Endodermal cell (in vitro differentiated cells): ENCODE results near the gene FBXL16. TPM values are rescaled to one million over a fixed set of nuclear protein-coding genes. Genes with fewer than 3 reads are reported as not detected.

ENCODE experiments used
- DNase-seq: peaks from one replicate; pipeline ENCODE4 v3.0.0-alpha.2; 2017
- H3K27ac ChIP-seq: 2 replicates; pipeline ENCODE4 v1.5.1; 2013; ENCODE audit warnings: mild to moderate bottlenecking, low read depth, low read length, moderate library complexity
- H3K27me3 ChIP-seq: 2 replicates; pipeline ENCODE4 v1.6.1; 2013; ENCODE audit warnings: mild to moderate bottlenecking, low read length, moderate library complexity; ENCODE audit not compliant: insufficient read depth, control insufficient read depth, poor library complexity, severe bottlenecking
- H3K36me3 ChIP-seq: 2 replicates; pipeline ENCODE4 v1.7.0; 2013; ENCODE audit warnings: mild to moderate bottlenecking, low read length, moderate library complexity; ENCODE audit not compliant: control insufficient read depth, insufficient read depth
- H3K4me1 ChIP-seq: one replicate; pipeline ENCODE4 v1.7.0; 2013; ENCODE audit warnings: low read length; ENCODE audit not compliant: control insufficient read depth, insufficient read depth
- H3K4me3 ChIP-seq: 2 replicates; pipeline ENCODE4 v1.5.1; 2013; ENCODE audit warnings: mild to moderate bottlenecking, low read length, moderate library complexity
- H3K9ac ChIP-seq: 2 replicates; pipeline ENCODE4 v1.6.1; 2013; ENCODE audit warnings: mild to moderate bottlenecking, low read length, moderate library complexity; ENCODE audit not compliant: poor library complexity, severe bottlenecking; ENCODE audit errors: extremely low read depth
- H3K9me3 ChIP-seq: 2 replicates; pipeline ENCODE4 v1.6.1; 2013; ENCODE audit warnings: mild to moderate bottlenecking, low read length, moderate library complexity; ENCODE audit not compliant: control insufficient read depth
- H3K27ac Mint-ChIP-seq: 2 replicates; pipeline ENCODE4 v1.8.0; 2020; ENCODE audit warnings: mixed read lengths
- H3K27me3 Mint-ChIP-seq: 2 replicates; pipeline ENCODE4 v1.8.0; 2021; ENCODE audit warnings: mild to moderate bottlenecking, mixed read lengths; ENCODE audit not compliant: insufficient read depth
- H3K36me3 Mint-ChIP-seq: 2 replicates; pipeline ENCODE4 v1.8.0; 2020; ENCODE audit warnings: low read depth, mixed read lengths
- H3K4me1 Mint-ChIP-seq: 2 replicates; pipeline ENCODE4 v1.8.0; 2020; ENCODE audit warnings: mixed read lengths
- H3K4me3 Mint-ChIP-seq: 2 replicates; pipeline ENCODE4 v1.8.0; 2020; ENCODE audit warnings: mild to moderate bottlenecking, moderate library complexity, mixed read lengths
- H3K9me3 Mint-ChIP-seq: 2 replicates; pipeline ENCODE4 v1.8.0; 2020; ENCODE audit warnings: mild to moderate bottlenecking, mixed read lengths
- WGBS, 2 experiments: methylation state at CpG; one replicate each; pipeline versions ENCODE4 v1.1.5 to v1.1.7; 2013; ENCODE audit warnings: missing lambda C conversion rate in 2 of 2, mixed read lengths in 1 of 2; ENCODE audit not compliant: insufficient coverage in 1 of 2, insufficient read length in 1 of 2; 5-methylcytosine and 5-hydroxymethylcytosine counted together
- total RNA-seq, 2 donors: library from RNA; stranded (reverse); fragmentation: NEBNext Ultra II Directional in 1 of 2; extraction: Animal tissue kit (Norgen Biotek cat#: 25700) in 1 of 2; gene quantifications; 2 replicates in 1 of 2; 3 replicates in 1 of 2; pipeline ENCODE4 v1.2.1, GENCODE V29; 2021
- TF ChIP-seq, protein P1 (sequence below): fragments of 200-600 bp; sonication (generic); conservative IDR thresholded peaks from 2 replicates; pipeline ENCODE4 v1.5.0; 2021; ENCODE audit warnings: antibody characterized with exemption, mild to moderate bottlenecking

Gene FBXL16
- total RNA-seq, 2 donors from 2014 or later = 0.38 to 2.2 TPM

DNA sequence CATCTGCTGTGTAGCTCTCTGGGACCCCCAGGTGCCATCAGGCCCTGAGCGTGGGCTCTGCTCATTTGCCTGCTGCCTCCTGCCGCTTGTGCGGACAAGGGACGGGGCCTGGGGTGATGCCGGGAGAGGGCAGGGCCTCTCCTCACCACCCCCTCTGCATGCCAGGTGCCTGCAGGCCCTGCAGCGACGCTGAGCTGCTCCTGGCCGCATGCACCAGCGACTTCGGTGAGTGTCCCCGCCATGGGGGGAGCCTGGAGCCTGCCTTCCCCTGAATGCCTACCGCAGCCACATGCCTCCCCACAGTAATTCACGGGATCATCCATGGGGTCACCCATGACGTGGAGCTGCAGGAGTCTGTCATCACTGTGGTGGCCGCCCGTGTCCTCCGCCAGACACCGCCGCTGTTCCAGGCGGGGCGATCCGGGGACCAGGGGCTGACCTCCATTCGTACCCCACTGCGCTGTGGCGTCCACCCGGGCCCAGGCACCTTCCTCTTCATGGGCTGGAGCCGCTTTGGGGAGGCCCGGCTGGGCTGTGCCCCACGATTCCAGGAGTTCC, 11.2 kb upstream of the FBXL16 start:
- DNase-seq = no peak
- no peaks in the 10 kb centered on the region for H3K9me3 Mint-ChIP-seq
- Histone ChIP-seq H3K9me3 (no peaks in the 10 kb centered on the region), H3K9ac (no peak overlapping the region), H3K4me3 (no peak overlapping the region), H3K27me3 (peaks cover 24% of the 10 kb centered on the region), H3K4me1 (peaks cover 8% of the 10 kb centered on the region), H3K27ac (no peak overlapping the region), H3K36me3 (no peaks in the 10 kb centered on the region)
- no peak overlapping the region for H3K27ac Mint-ChIP-seq
- WGBS, 2 experiments = 84 to 90% methylated on average over 23 to 29 of the region's 29 CpGs
- no peak overlapping the region for H3K4me3 Mint-ChIP-seq
- peaks cover 9% of the 10 kb centered on the region for H3K4me1 Mint-ChIP-seq
- H3K27me3 Mint-ChIP-seq = peaks cover 23% of the 10 kb centered on the region
- TF ChIP-seq, protein P1, sequence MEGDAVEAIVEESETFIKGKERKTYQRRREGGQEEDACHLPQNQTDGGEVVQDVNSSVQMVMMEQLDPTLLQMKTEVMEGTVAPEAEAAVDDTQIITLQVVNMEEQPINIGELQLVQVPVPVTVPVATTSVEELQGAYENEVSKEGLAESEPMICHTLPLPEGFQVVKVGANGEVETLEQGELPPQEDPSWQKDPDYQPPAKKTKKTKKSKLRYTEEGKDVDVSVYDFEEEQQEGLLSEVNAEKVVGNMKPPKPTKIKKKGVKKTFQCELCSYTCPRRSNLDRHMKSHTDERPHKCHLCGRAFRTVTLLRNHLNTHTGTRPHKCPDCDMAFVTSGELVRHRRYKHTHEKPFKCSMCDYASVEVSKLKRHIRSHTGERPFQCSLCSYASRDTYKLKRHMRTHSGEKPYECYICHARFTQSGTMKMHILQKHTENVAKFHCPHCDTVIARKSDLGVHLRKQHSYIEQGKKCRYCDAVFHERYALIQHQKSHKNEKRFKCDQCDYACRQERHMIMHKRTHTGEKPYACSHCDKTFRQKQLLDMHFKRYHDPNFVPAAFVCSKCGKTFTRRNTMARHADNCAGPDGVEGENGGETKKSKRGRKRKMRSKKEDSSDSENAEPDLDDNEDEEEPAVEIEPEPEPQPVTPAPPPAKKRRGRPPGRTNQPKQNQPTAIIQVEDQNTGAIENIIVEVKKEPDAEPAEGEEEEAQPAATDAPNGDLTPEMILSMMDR = no peak
- no peaks in the 10 kb centered on the region for H3K36me3 Mint-ChIP-seq

DNA sequence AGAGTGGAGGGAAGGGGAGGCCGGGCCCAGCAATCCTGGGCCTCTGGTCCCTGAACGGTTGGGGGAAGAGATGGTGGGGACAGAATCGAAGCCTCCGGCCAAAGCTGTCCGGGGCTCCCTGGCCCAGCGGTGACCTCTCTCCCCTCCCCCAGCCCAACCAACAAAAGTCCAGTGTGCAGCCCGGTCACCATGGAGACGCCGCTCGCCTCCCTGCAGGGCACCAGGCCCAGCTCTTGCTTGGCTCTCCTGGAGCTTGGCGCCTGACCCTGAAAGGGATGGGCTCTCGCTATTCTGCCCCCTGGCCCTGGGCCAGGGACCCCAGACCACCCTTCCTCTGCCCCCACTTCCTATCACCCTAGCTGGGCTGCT, 10.6 kb upstream of the FBXL16 start:
- H3K9ac ChIP-seq = no peak overlapping the region
- peaks cover 8% of the 10 kb centered on the region for H3K4me1 ChIP-seq
- peaks cover 28% of the 10 kb centered on the region for H3K27me3 ChIP-seq
- peak overlapping the region; percentile 68 for H3K27ac ChIP-seq
- Mint-ChIP-seq H3K4me1 (peaks cover 9% of the 10 kb centered on the region), H3K27me3 (peaks cover 29% of the 10 kb centered on the region), H3K4me3 (peak overlapping the region; percentile 49), H3K27ac (no peak overlapping the region), H3K9me3 (no peaks in the 10 kb centered on the region), H3K36me3 (no peaks in the 10 kb centered on the region)
- no peaks in the 10 kb centered on the region for H3K9me3 ChIP-seq
- DNase-seq = peak; percentile 63
- WGBS, 2 experiments = 6 to 33% methylated on average over 2 to 12 of the region's 12 CpGs
- peak overlapping the region; percentile 40 for H3K4me3 ChIP-seq
- TF ChIP-seq, protein P1 = no peak
- no peaks in the 10 kb centered on the region for H3K36me3 ChIP-seq

DNA sequence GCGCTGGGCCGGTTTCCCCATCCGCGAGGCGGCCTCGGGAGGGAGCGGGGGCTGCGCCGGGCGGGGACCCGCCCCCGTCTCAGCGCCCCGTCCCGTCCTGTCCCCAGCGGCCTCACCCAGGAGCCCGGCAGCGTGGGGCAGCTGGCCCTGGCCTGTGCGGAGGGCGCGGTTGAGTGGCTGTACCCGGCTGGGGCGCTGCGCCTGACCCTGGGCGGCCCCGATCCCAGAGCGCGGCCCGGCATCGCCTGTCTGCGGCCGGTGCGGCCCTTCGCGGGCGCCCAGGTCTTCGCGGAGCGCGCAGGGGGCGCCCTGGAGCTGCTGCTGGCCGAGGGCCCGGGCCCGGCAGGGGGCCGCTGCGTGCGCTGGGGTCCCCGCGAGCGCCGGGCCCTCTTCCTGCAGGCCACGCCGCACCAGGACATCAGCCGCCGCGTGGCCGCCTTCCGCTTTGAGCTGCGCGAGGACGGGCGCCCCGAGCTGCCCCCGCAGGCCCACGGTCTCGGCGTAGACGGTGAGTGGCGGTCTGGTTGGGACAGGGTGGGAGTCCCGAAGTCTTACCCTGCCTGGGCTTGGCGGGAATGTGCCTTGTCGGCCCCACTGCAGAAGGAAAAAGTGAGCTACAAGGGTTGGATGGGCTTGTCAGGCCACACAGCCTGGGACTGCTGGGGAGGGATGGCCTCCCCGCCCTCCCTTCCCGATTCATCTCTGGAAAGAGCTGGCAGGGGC, 10.0 kb upstream of the FBXL16 start:
- H3K4me1 ChIP-seq = peaks cover 8% of the 10 kb centered on the region
- H3K27ac Mint-ChIP-seq = no peak overlapping the region
- H3K9me3 Mint-ChIP-seq = no peaks in the 10 kb centered on the region
- peaks cover 34% of the 10 kb centered on the region for H3K27me3 ChIP-seq
- peaks cover 9% of the 10 kb centered on the region for H3K4me1 Mint-ChIP-seq
- H3K36me3 Mint-ChIP-seq = no peaks in the 10 kb centered on the region
- peaks cover 30% of the 10 kb centered on the region for H3K27me3 Mint-ChIP-seq
- peak overlapping the region; percentile 49 for H3K4me3 Mint-ChIP-seq
- H3K9ac ChIP-seq = no peak overlapping the region
- WGBS, 2 experiments = 5 to 8% methylated on average over 11 to 74 of the region's 74 CpGs
- H3K36me3 ChIP-seq = no peaks in the 10 kb centered on the region
- TF ChIP-seq, protein P1 = peak; percentile 53
- H3K27ac ChIP-seq = peak overlapping the region; percentile 68
- DNase-seq = peak; percentile 79
- H3K4me3 ChIP-seq = peak overlapping the region; percentile 60
- no peaks in the 10 kb centered on the region for H3K9me3 ChIP-seq
